Liver (tissue), 3 donors: ENCODE results near the gene LMTK3.

Experiments used
- ATF3 ChIP-seq: IDR thresholded peaks from 2 replicates; pipeline ENCODE4 v1.6.1; 2016; ENCODE audit warnings: antibody characterized with exemption
- CTCF ChIP-seq: fragments of 150-350 bp; IDR thresholded peaks from 2 replicates; pipeline ENCODE4 v1.5.1; 2017; ENCODE audit warnings: improper control_type of control experiment, low read depth, low read length; ENCODE audit not compliant: missing input control
- GABPA ChIP-seq, 2 donors: IDR thresholded peaks in 1 of 2; conservative IDR thresholded peaks in 1 of 2; 2 replicates each; pipeline ENCODE4 v1.6.1; 2016; ENCODE audit warnings: antibody characterized with exemption in 2 of 2, mild to moderate bottlenecking in 1 of 2, moderate library complexity in 1 of 2
- RXRA ChIP-seq, 2 donors: IDR thresholded peaks; 2 replicates each; pipeline ENCODE4 v1.6.1; 2017 to 2018; ENCODE audit warnings: antibody characterized with exemption in 2 of 2, mild to moderate bottlenecking in 1 of 2
- TAF1 ChIP-seq: conservative IDR thresholded peaks from 2 replicates; pipeline ENCODE4 v1.6.1; 2016; ENCODE audit warnings: antibody characterized with exemption, mild to moderate bottlenecking
- YY1 ChIP-seq: IDR thresholded peaks from 2 replicates; pipeline ENCODE4 v1.6.1; 2016; ENCODE audit warnings: antibody characterized with exemption, mild to moderate bottlenecking
- ZBTB33 ChIP-seq: IDR thresholded peaks from 2 replicates; pipeline ENCODE4 v1.6.1; 2016; ENCODE audit warnings: antibody characterized with exemption
- donor health status: healthy.
- donor health status: healthy.

GRCh38 chr19:48558018-48558684 is 46.5 kb upstream of the LMTK3 start:
- no peak for TF ChIP-seq CTCF
- no peak for TF ChIP-seq TAF1
- TF ChIP-seq ZBTB33: no peak
- no peak for TF ChIP-seq ATF3
- TF ChIP-seq YY1: no peak
- no peak for TF ChIP-seq GABPA (IDR thresholded peaks at IDR 0.05 in 1 of 2, conservative IDR thresholded peaks at IDR 0.05 in 1 of 2)
- TF ChIP-seq RXRA (IDR thresholded peaks at IDR 0.05): no peak
